GM10847 (cell line): ENCODE data around the gene TAS2R20.

ENCODE experiments used
- POLR2A ChIP-seq: IDR thresholded peaks from 2 replicates; pipeline ENCODE4 v1.6.1; 2011; ENCODE audit not compliant: insufficient read length; ENCODE audit errors: extremely low read depth

The TAS2R20 gene

GRCh38 chr12:10998204-10998603 lies at the start of gene TAS2R20:
Gene TAS2R20 (minus strand): TSS chr12:10998304. CDS start chr12:10997875, 429 bp downstream.
- TF ChIP-seq POLR2A = no peak

DNA sequence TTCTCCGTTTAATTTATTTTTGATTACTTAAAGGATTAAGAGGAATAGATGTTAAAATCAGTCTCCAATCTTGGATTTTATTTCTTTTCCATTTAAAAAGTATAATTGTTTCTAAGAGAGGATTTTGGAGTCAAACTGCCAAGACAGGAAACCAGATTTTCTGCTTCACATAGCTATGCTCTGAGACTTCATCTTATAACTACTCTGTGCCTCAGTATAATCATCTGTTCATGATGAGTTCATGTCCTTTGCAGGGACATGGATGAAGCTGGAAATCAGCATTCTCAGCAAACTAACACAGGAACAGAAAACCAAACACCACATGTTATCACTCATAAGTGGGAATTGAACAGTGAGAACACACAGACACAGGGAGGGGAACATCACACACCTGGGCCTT lies 42.1 kb upstream of the TAS2R20 start:
- no peak for TF ChIP-seq POLR2A

DNA sequence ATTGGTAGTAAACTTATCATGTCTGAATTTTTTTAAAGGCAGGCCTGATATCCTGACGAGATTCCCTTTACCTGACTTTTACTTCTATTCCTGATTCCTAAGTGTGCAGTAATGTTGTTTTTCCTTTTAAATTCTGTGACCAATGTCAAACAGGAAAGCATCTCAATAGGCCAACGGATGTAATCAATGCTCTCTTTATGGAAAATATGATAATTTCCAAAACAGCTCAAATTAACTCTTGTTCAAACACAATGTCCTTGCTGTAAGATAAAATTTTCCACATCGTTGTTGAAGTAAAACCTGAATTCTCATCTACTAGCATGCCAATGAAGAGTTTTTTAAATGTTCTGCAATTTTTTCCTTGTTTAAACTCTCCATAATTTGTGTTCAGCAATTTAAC lies 41.1 kb upstream of the TAS2R20 start:
- no peak for TF ChIP-seq POLR2A

GRCh38 chr12:11031307-11031706 lies 33.2 kb upstream of the TAS2R20 start, which contains the start of gene TAS2R31:
Gene TAS2R31 (minus strand): TSS chr12:11031407. CDS start chr12:11031335, 72 bp downstream.
- TF ChIP-seq POLR2A = no peak

GRCh38 chr12:11026118-11026517 lies 28.0 kb upstream of the TAS2R20 start:
- no peak for TF ChIP-seq POLR2A

DNA sequence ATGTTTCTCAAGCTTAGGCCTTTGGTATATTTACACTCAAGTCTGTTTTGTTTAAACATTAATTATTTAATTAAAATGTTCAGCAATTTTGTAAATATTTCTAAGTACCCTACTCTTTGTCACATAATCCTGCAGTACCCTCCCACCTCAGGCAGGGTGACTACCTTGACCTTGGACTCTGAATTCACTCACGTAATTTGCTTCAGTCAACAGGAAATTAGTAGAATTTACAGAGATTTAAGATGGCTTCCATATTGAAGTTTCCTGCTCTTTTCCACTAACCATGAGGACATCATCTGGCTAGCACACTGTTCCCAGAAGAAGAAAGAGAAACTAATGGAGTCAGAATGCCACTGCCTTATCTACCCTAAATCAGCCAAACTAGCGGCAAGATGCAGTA lies 25.3 kb upstream of the TAS2R20 start:
- no peak for TF ChIP-seq POLR2A

DNA sequence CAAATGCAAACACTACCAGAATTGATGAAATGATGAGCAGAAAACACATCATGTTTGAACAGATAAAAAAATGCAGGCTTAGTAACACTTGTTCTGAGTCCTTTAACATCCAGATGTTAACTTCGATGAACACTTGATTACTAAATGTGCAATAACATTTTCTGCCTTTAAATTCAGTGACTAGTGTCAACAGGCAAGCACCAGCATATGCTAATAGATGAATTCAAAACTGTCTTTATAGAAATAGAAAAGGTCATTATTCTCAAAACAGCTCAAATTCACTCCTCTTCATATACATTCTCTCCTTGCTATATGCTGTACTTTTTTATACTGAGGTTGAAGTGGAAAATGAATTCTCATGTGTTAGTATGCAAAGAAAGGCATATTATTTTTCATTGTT lies 24.4 kb upstream of the TAS2R20 start, which contains the start of gene TAS2R19:
Gene TAS2R19 (minus strand): TSS at position 101 of the 400 bp plus-strand sequence. CDS start 49 bp downstream, at position 52.
- no peak for TF ChIP-seq POLR2A

GRCh38 chr12:11016937-11017336 lies 18.8 kb upstream of the TAS2R20 start:
- no peak for TF ChIP-seq POLR2A

DNA sequence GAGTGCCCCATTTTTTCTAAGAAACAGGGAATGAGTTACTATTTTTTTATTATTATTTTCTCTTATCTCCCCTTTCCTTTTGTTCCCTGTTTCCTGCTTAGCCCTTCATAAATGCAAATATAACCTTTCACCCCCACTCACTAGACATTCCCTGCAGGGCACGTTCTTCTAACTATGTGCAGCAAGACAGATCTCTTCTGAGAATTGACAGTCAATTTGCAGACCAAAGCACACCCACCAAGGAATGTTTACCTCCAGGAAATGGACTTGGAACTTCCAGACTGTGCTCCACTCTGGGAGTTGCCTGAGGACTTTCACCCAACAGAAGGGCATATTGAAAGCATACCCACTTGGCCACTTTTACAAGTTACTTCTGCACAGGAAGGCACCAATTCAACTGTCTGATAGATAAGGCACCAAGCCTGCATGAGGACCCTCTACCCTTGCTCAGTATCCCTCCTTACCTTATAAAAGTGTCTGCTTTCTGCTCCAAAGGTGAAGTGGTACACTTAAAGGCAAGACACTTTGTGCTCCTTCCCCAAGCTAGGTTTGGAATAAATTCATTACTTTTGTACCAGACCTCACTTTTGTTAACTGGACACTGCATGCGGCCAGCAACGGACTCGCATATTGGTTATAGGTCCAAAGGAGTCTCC lies 17.8 kb upstream of the TAS2R20 start:
- no peak for TF ChIP-seq POLR2A

DNA sequence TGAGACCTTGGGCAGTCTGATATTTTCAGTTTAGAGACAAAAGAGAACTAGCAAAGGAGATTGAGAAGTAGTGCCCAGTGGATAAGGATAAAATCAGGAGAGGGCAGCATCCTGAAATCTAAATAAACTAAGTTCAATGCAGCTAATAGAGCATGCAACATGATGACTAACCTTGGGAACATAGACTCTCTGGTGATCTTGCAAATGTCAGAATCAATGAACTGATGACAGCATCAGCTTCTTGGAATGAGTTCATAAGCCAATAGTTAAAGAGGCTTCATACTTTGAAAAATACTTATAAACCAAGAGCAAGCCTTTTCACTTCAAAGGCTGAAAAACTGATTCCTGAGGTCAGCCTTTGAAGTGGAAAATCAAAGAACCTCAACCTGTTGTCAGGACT lies 16.1 kb upstream of the TAS2R20 start:
- TF ChIP-seq POLR2A = no peak

DNA sequence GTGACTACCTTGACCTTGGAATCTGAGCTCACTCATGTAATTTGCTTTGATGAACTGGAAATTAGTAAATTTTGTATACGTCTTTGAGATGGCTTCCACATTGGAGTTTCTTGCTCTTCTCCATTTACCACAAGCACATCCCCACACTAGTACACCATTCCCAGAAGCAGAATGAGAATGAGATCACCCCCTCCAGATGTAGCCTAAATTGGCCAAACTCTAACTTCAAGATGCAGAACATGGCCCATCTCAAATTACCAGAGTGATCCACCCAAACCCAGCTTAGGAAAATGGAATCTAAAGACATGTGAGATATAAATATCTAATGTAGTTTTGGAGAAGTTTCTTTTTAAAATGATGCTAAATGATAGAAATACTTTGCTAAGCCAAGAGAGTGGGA lies 9.5 kb upstream of the TAS2R20 start:
- no peak for TF ChIP-seq POLR2A

DNA sequence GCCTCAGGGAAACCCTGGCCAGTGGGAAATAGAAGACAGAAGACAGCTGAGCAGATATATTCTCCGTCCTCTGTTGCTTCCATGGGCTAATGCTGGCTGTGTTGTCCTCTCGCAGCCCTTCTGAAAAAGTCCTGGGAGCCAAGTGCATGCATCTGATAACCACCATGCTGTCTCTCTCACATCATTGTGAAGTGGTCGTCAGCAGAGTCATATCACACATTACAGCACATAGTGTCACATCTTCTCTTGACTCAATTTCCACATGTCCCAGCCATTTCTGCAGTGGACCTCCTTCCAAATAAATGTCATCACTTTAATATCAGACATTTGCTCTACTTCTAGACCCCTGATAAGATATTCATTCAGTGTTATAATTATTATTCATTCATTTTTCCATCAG lies 3.8 kb downstream of the TAS2R20 start:
- TF ChIP-seq POLR2A = no peak

DNA sequence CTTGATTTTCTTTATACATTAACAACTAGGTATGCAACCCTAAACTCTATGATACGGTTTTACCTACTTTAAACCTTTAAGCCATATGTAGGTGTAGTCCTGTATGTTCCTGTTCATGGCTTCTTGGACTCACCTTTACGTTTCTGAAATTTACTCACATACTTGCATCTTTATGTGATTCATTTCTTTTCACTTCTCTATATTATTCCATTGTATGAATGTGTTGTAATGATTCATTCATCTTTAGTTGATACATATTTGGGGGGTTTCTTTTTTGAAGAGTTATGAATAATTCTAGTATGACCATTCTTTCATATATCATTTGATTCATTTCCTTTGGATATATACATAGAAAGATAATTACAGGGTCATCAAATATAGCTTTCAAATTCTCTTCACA lies 9.0 kb downstream of the TAS2R20 start:
- no peak for TF ChIP-seq POLR2A

DNA sequence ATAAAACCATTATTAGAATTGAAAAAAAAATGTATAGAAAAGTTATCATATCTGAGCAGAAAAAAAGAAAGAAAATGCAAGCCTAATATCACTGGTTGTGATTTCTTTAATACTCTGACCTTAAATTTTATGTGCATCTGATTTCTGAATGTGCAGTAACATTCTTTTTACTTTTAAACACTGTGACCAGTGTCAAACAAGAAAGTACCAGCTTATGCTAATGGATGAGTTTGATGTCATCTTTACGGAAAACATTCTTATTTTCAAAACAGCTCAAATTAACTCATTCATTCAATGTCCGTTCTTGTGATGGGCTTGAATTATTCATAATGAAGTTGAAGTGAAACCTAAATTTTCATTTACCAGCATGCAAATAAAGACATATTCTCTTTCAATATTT lies 11.3 kb downstream of the TAS2R20 start, which contains the start of gene TAS2R50:
Gene TAS2R50 (minus strand): TSS at position 101 of the 400 bp plus-strand sequence. CDS start 52 bp downstream, at position 49.
- TF ChIP-seq POLR2A = no peak

GRCh38 chr12:10982244-10982643 lies 15.9 kb downstream of the TAS2R20 start:
- TF ChIP-seq POLR2A = no peak

- no peak for TF ChIP-seq POLR2A
Observed at GRCh38 chr12:10974965-10975364, 23.1 kb downstream of the TAS2R20 start.
